COLO668 (cell line): ENCODE data around the gene KLK13.

Experiments
- DNase-seq: peaks from one replicate; lab custom pipeline; 2025; ENCODE audit not compliant: unreplicated experiment; lab: John Stamatoyannopoulos, UW

KLK13 gene

GRCh38 chr19:51093101-51093500 lies 28.2 kb upstream of the KLK13 start:
- no peak for DNase-seq

- no peak for DNase-seq
Observed at GRCh38 chr19:51091895-51092873, 27.3 kb upstream of the KLK13 start.

DNA sequence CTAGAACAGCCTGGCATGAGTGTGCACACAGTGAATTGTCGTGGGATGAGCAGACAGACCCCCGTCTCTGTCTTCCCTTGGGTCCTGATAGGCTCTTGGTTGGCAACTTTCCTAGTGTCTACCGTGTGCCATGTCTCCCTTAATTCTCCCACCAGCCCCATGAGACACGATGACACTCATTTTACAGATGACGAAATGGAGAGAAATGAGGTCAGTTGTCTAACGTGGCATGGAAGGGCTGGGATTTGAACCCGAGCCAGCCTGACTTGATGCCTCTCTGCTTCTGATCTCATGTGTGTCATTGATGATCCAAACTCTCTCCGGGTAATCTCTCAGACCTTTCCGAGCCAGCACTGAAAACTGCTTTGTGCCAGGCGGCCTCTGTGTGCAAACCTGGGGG lies 26.2 kb upstream of the KLK13 start:
- no peak for DNase-seq

- no peak for DNase-seq
Observed at GRCh38 chr19:51090471-51090870, 25.6 kb upstream of the KLK13 start.

GRCh38 chr19:51089786-51090185 lies 24.9 kb upstream of the KLK13 start:
- no peak for DNase-seq

DNA sequence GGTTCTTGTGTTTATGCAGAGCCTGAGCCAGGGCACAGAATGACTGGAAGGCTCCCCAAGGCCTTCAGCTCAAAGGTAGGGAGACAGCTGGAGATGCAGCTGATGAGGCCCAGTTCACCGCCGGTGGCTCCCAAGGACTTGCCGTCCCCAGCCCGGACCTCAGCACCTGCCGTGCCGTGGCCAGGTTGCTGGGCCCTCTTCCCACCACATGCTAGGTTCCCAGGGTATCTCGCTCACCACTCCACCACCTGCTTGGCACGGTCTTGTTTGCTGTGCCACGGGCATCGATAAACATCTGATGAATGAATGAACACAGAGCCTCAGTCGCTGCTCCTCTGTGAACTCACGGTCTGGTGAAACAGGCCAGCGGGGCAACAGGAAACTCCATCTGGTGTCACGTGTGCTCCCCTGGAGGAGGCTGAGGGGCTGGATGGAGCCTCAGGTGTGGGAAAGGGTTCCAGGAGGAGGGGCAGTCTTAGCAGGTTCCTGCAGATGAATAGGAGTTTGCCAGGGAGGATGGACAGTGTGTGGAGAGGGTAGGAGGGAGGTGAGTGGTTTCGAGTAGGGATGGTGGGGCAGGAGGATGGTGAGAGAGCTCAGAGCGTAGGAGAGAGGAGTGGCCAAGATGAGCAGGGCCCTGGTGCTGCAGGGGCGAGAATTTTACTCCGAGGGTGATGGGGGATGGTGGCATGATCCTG lies 21.4 kb upstream of the KLK13 start:
- peak; percentile 85 for DNase-seq

GRCh38 chr19:51084505-51084904 lies 19.6 kb upstream of the KLK13 start:
- no peak for DNase-seq

- no peak for DNase-seq
Observed at GRCh38 chr19:51083783-51084182, 18.9 kb upstream of the KLK13 start.

DNA sequence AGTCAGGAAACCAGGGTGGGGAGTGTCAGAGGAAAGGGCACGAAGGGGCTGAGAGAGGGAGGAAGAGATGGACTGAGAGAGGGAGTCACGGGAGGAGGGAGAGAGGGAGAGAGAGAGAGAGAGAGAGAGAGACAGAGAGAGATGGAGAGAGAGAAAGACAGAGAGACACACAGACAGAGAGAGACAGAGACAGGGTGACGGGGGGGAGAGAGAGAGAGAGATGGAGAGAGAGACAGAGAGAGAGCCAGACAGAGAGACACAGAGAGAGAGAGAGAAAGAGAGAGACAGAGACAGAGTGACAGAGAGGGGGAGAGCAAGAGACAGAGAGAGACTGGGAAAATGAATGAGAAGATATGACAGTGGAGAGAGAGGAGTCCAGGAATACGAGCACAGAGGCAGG lies 18.3 kb upstream of the KLK13 start:
- no peak for DNase-seq

- DNase-seq: no peak
Observed at GRCh38 chr19:51082611-51083010, 17.7 kb upstream of the KLK13 start, which contains the start of gene KLK14. Gene KLK14 (minus strand): TSS chr19:51082887. CDS start chr19:51082614, 273 bp downstream.

GRCh38 chr19:51081476-51081875 lies 16.6 kb upstream of the KLK13 start:
- no peak for DNase-seq

- peak; percentile 66 for DNase-seq
Observed at GRCh38 chr19:51079481-51080110, 14.7 kb upstream of the KLK13 start.

GRCh38 chr19:51078731-51079130 lies 13.8 kb upstream of the KLK13 start:
- no peak for DNase-seq

- no peak for DNase-seq
Observed at GRCh38 chr19:51078104-51078503, 13.2 kb upstream of the KLK13 start.

GRCh38 chr19:51076631-51077213 lies 11.8 kb upstream of the KLK13 start:
- DNase-seq: no peak

GRCh38 chr19:51075998-51076397 lies 11.1 kb upstream of the KLK13 start:
- DNase-seq: no peak

DNA sequence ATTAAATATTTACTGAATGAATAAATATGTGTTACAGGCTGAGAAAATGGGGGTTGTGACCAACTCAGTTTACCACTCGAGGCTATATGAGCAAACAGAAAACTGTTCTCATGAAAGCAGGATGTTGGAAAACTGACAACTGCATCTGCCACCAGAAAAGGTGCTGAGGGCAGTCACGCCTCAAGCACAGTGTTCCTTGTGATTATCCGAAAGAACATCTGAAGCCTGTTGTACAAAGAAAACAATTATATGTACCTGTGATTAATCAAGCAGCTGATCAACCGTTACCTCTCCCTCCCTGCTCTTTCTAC lies 6.2 kb upstream of the KLK13 start:
- DNase-seq: peak; percentile 32

DNA sequence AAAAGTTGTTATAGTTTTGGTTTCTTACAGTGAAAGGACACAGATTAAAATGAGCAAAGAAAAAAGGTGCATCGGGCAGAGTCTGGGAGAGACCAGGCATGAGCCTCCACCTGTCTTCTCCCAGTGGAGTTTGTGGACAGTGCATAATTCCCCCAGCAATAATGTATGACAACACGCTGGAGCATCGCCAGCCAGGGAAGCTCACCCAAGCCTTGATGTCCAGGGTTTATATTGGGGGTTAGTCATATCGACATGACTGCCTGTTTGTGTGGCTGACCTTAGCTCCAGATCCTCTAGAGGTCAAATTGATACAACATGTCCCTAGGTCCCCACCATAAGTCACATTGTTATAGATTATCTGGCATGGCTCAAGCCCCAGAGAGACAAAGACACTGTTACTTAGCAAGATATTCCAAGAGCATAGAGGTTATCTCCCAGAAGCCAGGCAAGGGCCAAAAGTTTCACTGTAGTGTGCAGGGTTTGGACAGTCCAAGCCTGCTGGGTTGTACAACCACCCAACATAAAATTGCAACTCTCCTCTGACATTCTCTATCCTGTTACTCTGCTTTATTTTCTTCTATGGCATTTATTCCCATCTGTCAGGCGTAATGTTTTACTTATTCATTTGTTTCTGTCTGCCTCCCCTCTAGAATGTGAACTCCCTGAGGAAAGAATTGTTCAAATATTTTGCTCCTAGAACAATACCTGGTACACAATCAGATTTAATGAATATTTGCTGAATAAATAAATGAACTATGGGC lies 5.6 kb upstream of the KLK13 start:
- DNase-seq: peak; percentile 42

GRCh38 chr19:51066393-51067186 lies 1.7 kb upstream of the KLK13 start:
- DNase-seq: no peak
